GM18907 (cell line): ENCODE results near the gene MCIDAS.

Source experiments
- ATAC-seq: cut with Tn5 transposase; IDR thresholded peaks from one replicate; pipeline ENCODE4 v1.9.1; 2021; ENCODE audit warnings: mild to moderate bottlenecking, moderate library complexity; ENCODE audit not compliant: unreplicated experiment

The MCIDAS gene

GRCh38 chr5:55171471-55171870, 55.6 kb downstream of the MCIDAS start:
- ATAC-seq, result no peak
